ENCODE measurements around the gene MAFF.

GRCh38 chr22:38264322-38264843 is 62.6 kb downstream of the MAFF start:
- TF ChIP-seq STAT5B (CRISPR knock-in tag; IDR thresholded peaks at IDR 0.05), result no peak
- TF ChIP-seq NFE2 (IDR thresholded peaks at IDR 0.05; ENCODE audit: low read depth), result no peak
- no peak for TF ChIP-seq REST (IDR thresholded peaks at IDR 0.05; ENCODE audit: borderline replicate concordance)
- TF ChIP-seq REST (CRISPR knock-in tag; IDR thresholded peaks at IDR 0.05; ENCODE audit: low read depth), result no peak
- TF ChIP-seq TEAD2 (tag; IDR thresholded peaks at IDR 0.05), result no peak
- no peak for TF ChIP-seq FIP1L1 (IDR thresholded peaks at IDR 0.05; ENCODE audit: low read depth, low read length, poor library complexity, severe bottlenecking)
- TF ChIP-seq CTCF (IDR thresholded peaks at IDR 0.05 in 2 of 3, conservative IDR thresholded peaks at IDR 0.05 in 1 of 3; ENCODE audit: insufficient read depth in 2 of 3, low read depth in 1 of 3, low read length in 3 of 3), result no peak
- TF ChIP-seq SIN3A (IDR thresholded peaks at IDR 0.05; ENCODE audit: borderline replicate concordance in 2 of 2, control insufficient read depth in 1 of 2, low read depth in 2 of 2, low read length in 2 of 2), result no peak
- no peak for TF ChIP-seq ZNF282 (CRISPR knock-in tag; IDR thresholded peaks at IDR 0.05)
- TF ChIP-seq POLR2AphosphoS5 (IDR thresholded peaks at IDR 0.05; ENCODE audit: control insufficient read depth, insufficient read depth, low read depth, low read length), result no peak
- TF ChIP-seq MTA2 (IDR thresholded peaks at IDR 0.05; ENCODE audit: low read depth), result no peak
- TF ChIP-seq ATF4 (CRISPR knock-in tag; IDR thresholded peaks at IDR 0.05), result no peak
